ENCODE results near the gene ATP5PD.
A peak's percentile ranks its signal among the peaks of the same experiment; 100 is the strongest.
"Not testable (repeated sequence)": the region's sequence is repeated elsewhere in the genome, so short reads cannot be mapped to it uniquely, and the experiment has no call there.

The ATP5PD gene

DNA sequence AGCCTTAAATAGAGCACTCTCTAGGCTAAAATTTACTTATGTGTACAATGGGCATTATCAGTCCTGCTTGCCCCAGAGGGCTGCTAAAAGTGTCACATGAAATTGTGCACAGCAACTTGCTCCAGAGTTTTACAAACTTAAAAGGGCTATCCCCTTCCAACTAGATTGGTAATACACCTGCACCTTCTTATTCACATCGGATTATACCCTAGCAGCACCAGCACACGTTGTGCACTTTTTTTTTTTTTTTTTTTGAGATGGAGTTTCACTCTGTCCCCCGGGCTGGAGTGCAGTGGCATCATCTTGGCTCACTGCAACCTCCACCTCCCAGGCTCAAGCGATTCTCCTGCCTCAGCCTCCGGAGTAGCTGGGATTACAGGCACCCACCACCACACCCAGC, 3.0 kb downstream of the ATP5PD start:
- H3K27me3 ChIP-seq (ENCODE audit: insufficient read depth, low read length); H3K4me3 ChIP-seq (ENCODE audit: low read length); H3K27ac ChIP-seq (ENCODE audit: low read length); H3K9ac ChIP-seq (ENCODE audit: low read depth, low read length); H3K9me3 ChIP-seq (ENCODE audit: insufficient read depth, low read depth, low read length): not testable (repeated sequence)
- Histone ChIP-seq H3K4me1 (ENCODE audit: insufficient read depth, low read length) (peaks cover 29% of the 10 kb centered on the region; the same call in 1 of the 2 replicates), H3K36me3 (ENCODE audit: insufficient read depth, low read depth, low read length) (peaks cover 40% of the 10 kb centered on the region)

DNA sequence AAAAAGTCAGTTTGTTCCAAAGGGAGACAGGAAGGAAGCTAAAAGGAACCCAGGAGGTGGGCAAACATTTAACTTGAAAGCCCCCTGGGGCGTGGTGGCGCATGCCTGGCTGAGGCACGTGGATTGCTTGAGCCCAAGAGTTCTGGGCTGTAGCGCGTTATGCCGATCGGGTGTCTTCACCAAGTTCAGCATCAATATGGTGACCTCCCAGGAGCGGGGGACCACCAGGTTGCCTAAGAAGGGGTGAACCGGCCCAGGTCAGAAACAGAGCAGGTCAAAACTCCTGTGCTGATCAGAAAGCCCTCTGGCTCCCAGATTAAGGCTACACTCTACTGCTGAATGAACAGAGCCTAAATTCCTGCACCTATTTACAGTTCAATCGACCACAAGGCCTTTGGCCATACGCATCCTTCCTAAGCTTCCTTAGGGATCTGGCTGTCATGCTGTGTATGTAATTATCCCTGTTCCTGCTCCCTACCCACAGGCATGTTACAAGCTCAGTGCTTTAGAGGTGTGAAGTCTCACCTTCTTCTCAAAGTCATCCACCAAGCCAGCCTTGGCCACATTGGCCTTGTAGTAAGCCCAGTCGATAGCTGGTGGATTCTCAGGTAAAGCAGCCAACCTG, 5.0 kb downstream of the ATP5PD start:
- H3K4me1 ChIP-seq (ENCODE audit: insufficient read depth, low read length): peaks cover 24% of the 10 kb centered on the region; the same call in 1 of the 2 replicates
- no peaks in the 10 kb centered on the region for H3K9me3 ChIP-seq (ENCODE audit: insufficient read depth, low read depth, low read length)
- peaks cover 47% of the 10 kb centered on the region for H3K36me3 ChIP-seq (ENCODE audit: insufficient read depth, low read depth, low read length)
- H3K4me3 ChIP-seq (ENCODE audit: low read length): no peak overlapping the region
- peak overlapping the region; percentile 52; the same call in 1 of the 2 replicates for H3K9ac ChIP-seq (ENCODE audit: low read depth, low read length)
- no peak overlapping the region for H3K27ac ChIP-seq (ENCODE audit: low read length)
- H3K27me3 ChIP-seq (ENCODE audit: insufficient read depth, low read length): no peaks in the 10 kb centered on the region

DNA sequence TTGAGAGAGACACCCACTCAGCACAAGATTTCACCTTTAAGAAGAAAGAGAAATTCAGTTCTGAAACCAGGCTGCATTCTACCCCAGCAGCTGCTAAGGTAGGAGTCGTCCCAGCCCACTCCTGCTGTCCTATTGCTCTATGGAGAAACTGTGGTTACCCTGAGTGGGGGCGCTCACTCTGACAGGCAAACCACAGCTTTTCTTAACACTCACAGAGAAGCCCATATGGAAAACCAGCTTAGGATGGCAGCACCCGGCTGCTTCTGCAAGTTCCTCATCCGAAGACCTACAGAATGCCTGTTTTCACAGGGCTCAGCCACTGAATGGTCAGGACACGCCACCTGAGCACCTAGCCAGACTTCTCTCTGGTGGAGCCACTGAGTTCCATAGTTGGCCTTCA, 7.5 kb downstream of the ATP5PD start:
- Histone ChIP-seq H3K4me3 (ENCODE audit: low read length) (no peak overlapping the region), H3K27me3 (ENCODE audit: insufficient read depth, low read length) (no peaks in the 10 kb centered on the region), H3K9ac (ENCODE audit: low read depth, low read length) (no peak overlapping the region), H3K36me3 (ENCODE audit: insufficient read depth, low read depth, low read length) (peaks cover 47% of the 10 kb centered on the region), H3K27ac (ENCODE audit: low read length) (no peak overlapping the region), H3K4me1 (ENCODE audit: insufficient read depth, low read length) (peaks cover 19% of the 10 kb centered on the region; the same call in 1 of the 2 replicates), H3K9me3 (ENCODE audit: insufficient read depth, low read depth, low read length) (no peaks in the 10 kb centered on the region)

DNA sequence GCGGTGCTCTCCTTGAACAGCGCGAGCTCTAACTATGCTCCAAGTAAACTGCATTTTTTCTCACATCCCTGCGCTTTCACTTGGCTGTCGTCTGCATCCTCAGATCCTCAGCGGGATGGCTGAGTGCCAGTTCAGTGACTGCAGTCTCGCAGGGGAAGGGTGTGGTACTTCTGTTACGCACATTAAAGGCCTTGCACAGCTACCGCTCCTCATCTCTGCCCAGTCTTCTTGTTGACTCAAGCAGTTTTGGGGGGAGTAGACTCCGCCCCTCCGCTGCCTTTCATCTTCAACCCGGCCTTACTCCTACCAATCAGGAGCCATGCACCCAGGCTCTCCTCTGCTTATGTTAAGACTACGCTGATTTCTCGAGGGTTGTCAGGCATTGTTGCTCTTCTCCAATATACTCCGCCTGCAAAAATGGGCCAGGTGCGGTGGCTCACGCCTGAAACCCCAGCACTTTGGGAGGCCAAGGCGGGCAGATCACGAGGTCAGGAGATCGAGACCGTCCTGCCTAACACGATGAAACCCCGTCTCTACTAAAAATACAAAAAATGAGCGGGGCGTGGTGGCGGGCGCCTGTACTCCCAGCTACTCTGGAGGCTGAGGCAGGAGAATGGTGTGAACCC, 10.0 kb downstream of the ATP5PD start:
- peak overlapping the region; percentile 30 for H3K27ac ChIP-seq (ENCODE audit: low read length)
- H3K4me1 ChIP-seq (ENCODE audit: insufficient read depth, low read length): peaks cover 2% of the 10 kb centered on the region; the same call in 1 of the 2 replicates
- H3K4me3 ChIP-seq (ENCODE audit: low read length): no peak overlapping the region
- no peak overlapping the region for H3K9ac ChIP-seq (ENCODE audit: low read depth, low read length)
- no peaks in the 10 kb centered on the region for H3K9me3 ChIP-seq (ENCODE audit: insufficient read depth, low read depth, low read length)
- H3K36me3 ChIP-seq (ENCODE audit: insufficient read depth, low read depth, low read length): peaks cover 40% of the 10 kb centered on the region
- no peaks in the 10 kb centered on the region for H3K27me3 ChIP-seq (ENCODE audit: insufficient read depth, low read length)

DNA sequence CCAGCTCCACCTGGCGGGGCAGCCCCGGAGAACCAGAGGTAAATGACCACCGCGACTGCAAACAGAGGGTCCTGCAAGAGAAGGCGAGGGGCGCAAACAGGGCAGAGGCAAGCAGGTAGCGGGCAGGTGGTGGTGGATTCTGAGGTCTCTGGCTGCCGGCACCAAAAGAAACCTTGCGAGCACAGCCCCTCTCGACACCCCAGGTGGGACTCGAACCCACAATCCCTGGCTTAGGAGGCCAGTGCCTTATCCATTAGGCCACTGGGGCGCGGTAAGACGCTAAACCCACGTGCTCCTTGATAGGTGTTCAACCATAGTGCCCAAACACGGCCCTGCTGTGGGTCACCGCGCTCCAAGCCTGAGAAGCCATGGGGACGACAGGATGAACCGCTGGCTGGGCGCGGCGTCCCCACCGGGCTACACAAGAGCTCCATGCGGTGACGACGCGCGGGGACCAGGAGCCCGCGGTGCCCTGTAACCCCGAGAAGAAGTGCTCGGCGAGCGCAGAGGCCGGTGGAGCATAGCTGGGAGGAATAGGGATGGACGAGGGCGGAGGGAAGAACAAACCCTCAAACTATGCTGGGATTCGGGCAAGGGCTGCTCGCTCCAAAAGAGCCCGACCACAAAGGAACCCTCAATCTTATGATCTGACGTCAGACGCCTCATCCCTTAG, 12.4 kb downstream of the ATP5PD start:
- Histone ChIP-seq H3K27ac (ENCODE audit: low read length) (peak overlapping the region; percentile 75), H3K4me3 (ENCODE audit: low read length) (peak overlapping the region; percentile 85), H3K4me1 (ENCODE audit: insufficient read depth, low read length) (no peaks in the 10 kb centered on the region), H3K9ac (ENCODE audit: low read depth, low read length) (peak overlapping the region; percentile 97), H3K27me3 (ENCODE audit: insufficient read depth, low read length) (no peaks in the 10 kb centered on the region), H3K36me3 (ENCODE audit: insufficient read depth, low read depth, low read length) (peaks cover 16% of the 10 kb centered on the region), H3K9me3 (ENCODE audit: insufficient read depth, low read depth, low read length) (peaks cover 13% of the 10 kb centered on the region)

DNA sequence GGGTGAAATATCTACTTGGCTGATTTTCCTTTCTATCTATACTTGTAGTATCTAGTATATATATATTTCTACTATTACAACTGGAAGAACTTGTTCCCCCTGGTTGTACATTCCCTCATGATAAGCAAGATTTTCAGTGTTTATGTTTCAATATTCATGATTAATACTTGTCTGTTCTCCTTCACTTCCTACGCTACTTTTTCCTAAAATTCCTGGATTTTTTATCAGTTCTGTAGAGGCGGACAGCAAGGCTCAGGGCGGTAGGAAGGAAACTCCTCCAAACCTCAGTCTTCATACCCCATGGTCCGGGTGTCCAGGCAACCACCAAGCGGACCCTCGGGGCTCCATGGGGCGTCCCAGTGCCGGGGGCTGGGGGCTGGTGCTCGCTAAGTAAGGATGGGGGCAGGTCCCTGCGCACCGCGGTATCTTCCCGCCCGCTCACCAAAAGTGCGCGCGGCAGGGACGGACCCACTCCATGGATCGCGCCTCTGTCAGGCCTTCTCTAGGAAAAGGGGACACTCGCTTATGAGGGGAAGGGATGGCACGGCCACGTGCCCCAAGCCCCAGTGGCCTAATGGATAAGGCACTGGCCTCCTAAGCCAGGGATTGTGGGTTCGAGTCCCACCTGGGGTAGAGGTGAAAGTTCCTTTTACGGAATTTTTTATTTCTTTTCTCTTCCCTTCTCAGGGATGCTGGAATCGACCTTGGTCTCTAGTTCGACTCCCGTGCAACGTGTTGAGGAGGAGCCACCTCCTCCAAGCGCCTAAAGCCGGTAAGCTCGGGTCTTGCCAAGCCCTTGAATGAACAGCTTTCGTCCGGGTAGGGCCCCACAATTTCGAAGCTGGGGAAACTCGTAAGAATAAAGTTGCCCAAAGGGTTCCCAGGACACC, 13.2 kb downstream of the ATP5PD start:
- peak overlapping the region; percentile 97 for H3K9ac ChIP-seq (ENCODE audit: low read depth, low read length)
- H3K36me3 ChIP-seq (ENCODE audit: insufficient read depth, low read depth, low read length): peaks cover 9% of the 10 kb centered on the region
- peaks cover 14% of the 10 kb centered on the region for H3K9me3 ChIP-seq (ENCODE audit: insufficient read depth, low read depth, low read length)
- no peaks in the 10 kb centered on the region for H3K27me3 ChIP-seq (ENCODE audit: insufficient read depth, low read length)
- H3K27ac ChIP-seq (ENCODE audit: low read length): no peak overlapping the region
- peak overlapping the region; percentile 85 for H3K4me3 ChIP-seq (ENCODE audit: low read length)
- no peaks in the 10 kb centered on the region for H3K4me1 ChIP-seq (ENCODE audit: insufficient read depth, low read length)

DNA sequence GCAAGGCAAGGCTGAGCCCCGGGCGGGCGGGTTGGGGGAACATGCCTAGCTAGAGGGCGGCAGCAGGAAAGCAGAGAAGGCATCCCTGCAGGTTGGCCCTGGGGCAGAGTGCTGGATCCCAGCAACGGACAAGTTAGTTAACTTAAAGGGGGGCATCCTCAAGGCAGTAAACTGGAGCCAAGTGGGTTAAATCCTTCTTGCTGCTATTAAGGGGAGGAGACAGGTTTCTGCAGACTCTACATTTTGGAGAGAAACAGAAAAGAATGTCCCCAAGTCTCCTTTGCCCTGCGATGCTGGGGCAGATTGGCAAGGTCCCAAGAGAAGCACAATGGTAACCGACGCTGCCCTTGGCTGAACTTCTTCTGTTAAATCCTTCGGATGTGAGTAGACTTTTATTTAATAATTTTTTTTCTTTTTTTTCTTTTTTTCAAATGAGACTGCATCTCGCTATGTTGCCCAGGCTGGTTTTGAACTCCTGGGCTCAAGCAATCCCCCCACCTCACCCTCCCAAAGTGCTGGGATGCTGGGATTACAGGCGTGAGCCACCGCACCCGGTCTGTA, 14.0 kb downstream of the ATP5PD start:
- H3K4me3 ChIP-seq (ENCODE audit: low read length): peak overlapping the region; percentile 85
- H3K36me3 ChIP-seq (ENCODE audit: insufficient read depth, low read depth, low read length): 0 out of 2 replicates have a peak, but pooled peaks cover 3% of the 10 kb centered on the region
- peaks cover 14% of the 10 kb centered on the region for H3K9me3 ChIP-seq (ENCODE audit: insufficient read depth, low read depth, low read length)
- peak overlapping the region; percentile 83; the same call in 1 of the 2 replicates for H3K9ac ChIP-seq (ENCODE audit: low read depth, low read length)
- H3K4me1 ChIP-seq (ENCODE audit: insufficient read depth, low read length): no peaks in the 10 kb centered on the region
- H3K27ac ChIP-seq (ENCODE audit: low read length): no peak overlapping the region
- no peaks in the 10 kb centered on the region for H3K27me3 ChIP-seq (ENCODE audit: insufficient read depth, low read length)

DNA sequence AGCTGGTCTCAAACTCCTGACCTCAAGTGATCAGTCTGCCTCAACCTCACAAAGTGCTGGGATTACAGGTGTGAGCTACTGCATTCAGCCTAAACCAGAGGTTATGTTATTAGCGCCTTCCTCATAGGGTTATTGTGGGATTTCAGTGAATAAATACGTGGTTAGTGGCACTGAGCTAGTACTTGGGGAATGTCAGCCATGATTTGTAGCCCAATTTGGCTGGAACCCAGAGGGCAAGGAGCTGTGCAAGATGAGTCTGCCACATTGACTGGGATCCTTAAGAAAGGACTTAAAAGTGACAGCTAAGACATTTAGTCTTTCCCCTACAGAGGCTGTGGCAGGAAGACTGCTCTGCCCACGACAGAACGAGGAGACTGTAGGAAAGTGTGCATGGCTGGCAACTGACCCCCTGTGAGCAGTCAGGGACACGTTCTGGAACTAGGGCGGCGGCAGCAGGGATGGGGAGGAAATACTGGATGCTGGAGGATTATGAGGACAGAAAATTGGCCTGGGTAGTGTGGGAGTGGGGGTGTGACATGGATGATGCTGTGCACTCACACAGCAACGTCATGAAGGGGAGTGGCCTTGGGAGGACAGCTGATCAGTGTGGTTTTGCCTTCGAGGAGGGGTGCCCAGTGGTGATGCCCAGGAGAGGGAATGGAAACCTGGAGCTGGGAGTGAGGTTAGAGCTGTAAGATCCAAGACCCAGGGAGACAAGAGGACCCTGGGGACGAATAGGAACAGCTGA, 14.6 kb downstream of the ATP5PD start:
- H3K4me3 ChIP-seq (ENCODE audit: low read length): no peak overlapping the region
- no peaks in the 10 kb centered on the region for H3K27me3 ChIP-seq (ENCODE audit: insufficient read depth, low read length)
- no peak overlapping the region for H3K9ac ChIP-seq (ENCODE audit: low read depth, low read length)
- no peaks in the 10 kb centered on the region for H3K4me1 ChIP-seq (ENCODE audit: insufficient read depth, low read length)
- H3K36me3 ChIP-seq (ENCODE audit: insufficient read depth, low read depth, low read length): no peaks in the 10 kb centered on the region
- no peak overlapping the region for H3K27ac ChIP-seq (ENCODE audit: low read length)
- H3K9me3 ChIP-seq (ENCODE audit: insufficient read depth, low read depth, low read length): peaks cover 14% of the 10 kb centered on the region

DNA sequence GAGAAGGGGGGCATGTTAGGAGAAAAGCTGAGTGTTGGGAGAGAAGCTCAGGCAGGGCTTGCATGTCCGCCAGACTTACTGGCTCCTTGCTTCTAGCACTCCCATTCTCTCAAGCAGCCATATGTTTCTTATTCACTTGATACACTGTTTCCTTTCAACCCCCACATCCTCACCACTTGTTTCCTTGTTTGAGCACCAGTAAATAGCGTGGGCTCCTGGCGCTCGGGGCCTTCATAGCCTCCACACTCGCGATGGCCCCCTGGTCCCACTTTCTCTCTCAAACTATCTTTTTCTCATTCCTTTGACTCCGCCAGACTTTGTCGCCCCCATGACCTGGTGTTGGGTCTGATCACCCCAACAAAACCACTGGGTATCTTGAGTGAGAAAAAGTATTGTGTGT, 16.6 kb downstream of the ATP5PD start:
- Histone ChIP-seq H3K4me3 (ENCODE audit: low read length) (no peak overlapping the region), H3K27ac (ENCODE audit: low read length) (no peak overlapping the region)

DNA sequence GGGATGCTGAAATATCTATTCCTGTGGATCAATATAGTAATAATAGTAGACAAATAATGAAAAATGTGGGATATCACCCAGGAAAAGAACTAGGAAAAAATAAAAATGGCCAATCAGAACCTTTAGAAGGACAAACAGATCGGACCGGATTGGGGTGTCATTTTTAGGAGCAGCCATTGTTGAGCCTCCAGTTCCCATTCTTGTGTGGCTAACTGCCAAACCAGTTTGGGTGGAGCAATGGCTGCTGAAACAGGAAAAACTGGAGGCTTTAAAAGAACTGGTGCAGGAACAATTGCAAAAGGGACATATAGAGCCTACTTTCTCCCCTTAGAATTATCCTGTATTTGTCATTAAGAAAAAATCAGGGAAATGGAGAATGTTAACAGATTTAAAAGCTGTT, 20.1 kb downstream of the ATP5PD start:
- H3K9me3 ChIP-seq (ENCODE audit: insufficient read depth, low read depth, low read length): peaks cover 14% of the 10 kb centered on the region
- not testable (repeated sequence) for H3K4me3 ChIP-seq (ENCODE audit: low read length); H3K4me1 ChIP-seq (ENCODE audit: insufficient read depth, low read length); H3K27ac ChIP-seq (ENCODE audit: low read length); H3K27me3 ChIP-seq (ENCODE audit: insufficient read depth, low read length); H3K36me3 ChIP-seq (ENCODE audit: insufficient read depth, low read depth, low read length); H3K9ac ChIP-seq (ENCODE audit: low read depth, low read length)

More for the DNA sequence above, 16.6 kb downstream of the ATP5PD start:
- H3K9me3 ChIP-seq (ENCODE audit: insufficient read depth, low read depth, low read length): peaks cover 14% of the 10 kb centered on the region
- no peak overlapping the region for H3K9ac ChIP-seq (ENCODE audit: low read depth, low read length)
- H3K4me1 ChIP-seq (ENCODE audit: insufficient read depth, low read length): no peaks in the 10 kb centered on the region
- H3K36me3 ChIP-seq (ENCODE audit: insufficient read depth, low read depth, low read length): no peaks in the 10 kb centered on the region
- H3K27me3 ChIP-seq (ENCODE audit: insufficient read depth, low read length): no peaks in the 10 kb centered on the region

DNA sequence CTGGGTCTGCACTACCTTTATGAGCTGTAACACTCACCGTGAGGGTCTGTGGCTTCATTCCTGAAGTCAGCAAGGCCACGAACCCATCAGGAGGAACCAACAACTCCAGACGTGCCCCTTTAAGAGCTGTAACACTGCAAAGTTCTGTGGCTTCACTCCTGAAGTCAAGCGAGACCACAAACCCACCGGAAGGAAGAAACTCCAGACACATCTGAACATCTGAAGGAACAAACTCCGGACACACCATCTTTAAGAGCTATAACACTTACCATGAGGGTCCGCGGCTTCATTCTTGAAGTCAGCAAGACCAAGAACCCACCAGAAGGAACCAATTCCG, 21.4 kb downstream of the ATP5PD start:
- H3K4me1 ChIP-seq (ENCODE audit: insufficient read depth, low read length); H3K9ac ChIP-seq (ENCODE audit: low read depth, low read length); H3K4me3 ChIP-seq (ENCODE audit: low read length); H3K27ac ChIP-seq (ENCODE audit: low read length); H3K27me3 ChIP-seq (ENCODE audit: insufficient read depth, low read length): not testable (repeated sequence)
- peaks cover 19% of the 10 kb centered on the region for H3K36me3 ChIP-seq (ENCODE audit: insufficient read depth, low read depth, low read length)
- H3K9me3 ChIP-seq (ENCODE audit: insufficient read depth, low read depth, low read length): peaks cover 10% of the 10 kb centered on the region
